ENCODE measurements around the gene FALEC. TPM values are rescaled to one million over a fixed set of nuclear protein-coding genes. Genes with fewer than 3 reads are reported as not detected.

The FALEC gene
- total and polyA plus RNA-seq, 9 of the 15 experiments (the other 6 are each of a cell fraction or from before 2014, with no cell fraction given): 0.15 to 1.8 (median 0.53) TPM; not detected in 5

GRCh38 chr1:150548324-150548631 is 32.7 kb downstream of the FALEC start (continued):
- TF ChIP-seq GMEB1 (CRISPR knock-in tag; IDR thresholded peaks at IDR 0.05) (no peak), BMI1 (IDR thresholded peaks at IDR 0.05; ENCODE audit: low read length) (no peak), BRCA1 (IDR thresholded peaks at IDR 0.05) (no peak), BRCA1 (CRISPR knock-in tag; IDR thresholded peaks at IDR 0.05) (no peak), TAF9B (IDR thresholded peaks at IDR 0.05; ENCODE audit: partially characterized antibody) (peak; percentile 28), FOXK1 (CRISPR knock-in tag; IDR thresholded peaks at IDR 0.05; ENCODE audit: borderline replicate concordance) (no peak), LEF1 (IDR thresholded peaks at IDR 0.05) (no peak), KDM1A (IDR thresholded peaks at IDR 0.05) (peak; percentile 73 to 88), NFRKB (IDR thresholded peaks at IDR 0.05; ENCODE audit: low read depth) (0 out of 2 replicates have a peak, but pooled peaks have one; percentile 23), IFI16 (CRISPR knock-in tag; IDR thresholded peaks at IDR 0.05) (no peak), KLF16 (IDR thresholded peaks at IDR 0.05) (no peak), ELF1 (tag; IDR thresholded peaks at IDR 0.05) (no peak), TOE1 (IDR thresholded peaks at IDR 0.05; ENCODE audit: borderline replicate concordance) (no peak), TOE1 (CRISPR knock-in tag; IDR thresholded peaks at IDR 0.05; ENCODE audit: borderline replicate concordance, low read depth) (no peak), NRF1 (conservative IDR thresholded peaks at IDR 0.05 in 1 of 2, IDR thresholded peaks at IDR 0.05 in 1 of 2) (no peak)
- TF ChIP-seq, protein P1, sequence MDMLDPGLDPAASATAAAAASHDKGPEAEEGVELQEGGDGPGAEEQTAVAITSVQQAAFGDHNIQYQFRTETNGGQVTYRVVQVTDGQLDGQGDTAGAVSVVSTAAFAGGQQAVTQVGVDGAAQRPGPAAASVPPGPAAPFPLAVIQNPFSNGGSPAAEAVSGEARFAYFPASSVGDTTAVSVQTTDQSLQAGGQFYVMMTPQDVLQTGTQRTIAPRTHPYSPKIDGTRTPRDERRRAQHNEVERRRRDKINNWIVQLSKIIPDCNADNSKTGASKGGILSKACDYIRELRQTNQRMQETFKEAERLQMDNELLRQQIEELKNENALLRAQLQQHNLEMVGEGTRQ (CRISPR knock-in tag; IDR thresholded peaks at IDR 0.05): no peak

All from K562 (cell line).